GM10266 (cell line): ENCODE measurements around the gene SIRPD.

Source experiments
- DNase-seq: peaks from one replicate; pipeline ENCODE4 v3.0.0; 2012; ENCODE audit errors: extremely low spot score
- TF ChIP-seq, protein P1 (sequence below): IDR thresholded peaks from 2 replicates; pipeline ENCODE4 v1.5.1; 2012; ENCODE audit warnings: mild to moderate bottlenecking, low read depth; ENCODE audit not compliant: control insufficient read depth, insufficient read depth; ENCODE audit errors: missing control alignments

The SIRPD gene

DNA sequence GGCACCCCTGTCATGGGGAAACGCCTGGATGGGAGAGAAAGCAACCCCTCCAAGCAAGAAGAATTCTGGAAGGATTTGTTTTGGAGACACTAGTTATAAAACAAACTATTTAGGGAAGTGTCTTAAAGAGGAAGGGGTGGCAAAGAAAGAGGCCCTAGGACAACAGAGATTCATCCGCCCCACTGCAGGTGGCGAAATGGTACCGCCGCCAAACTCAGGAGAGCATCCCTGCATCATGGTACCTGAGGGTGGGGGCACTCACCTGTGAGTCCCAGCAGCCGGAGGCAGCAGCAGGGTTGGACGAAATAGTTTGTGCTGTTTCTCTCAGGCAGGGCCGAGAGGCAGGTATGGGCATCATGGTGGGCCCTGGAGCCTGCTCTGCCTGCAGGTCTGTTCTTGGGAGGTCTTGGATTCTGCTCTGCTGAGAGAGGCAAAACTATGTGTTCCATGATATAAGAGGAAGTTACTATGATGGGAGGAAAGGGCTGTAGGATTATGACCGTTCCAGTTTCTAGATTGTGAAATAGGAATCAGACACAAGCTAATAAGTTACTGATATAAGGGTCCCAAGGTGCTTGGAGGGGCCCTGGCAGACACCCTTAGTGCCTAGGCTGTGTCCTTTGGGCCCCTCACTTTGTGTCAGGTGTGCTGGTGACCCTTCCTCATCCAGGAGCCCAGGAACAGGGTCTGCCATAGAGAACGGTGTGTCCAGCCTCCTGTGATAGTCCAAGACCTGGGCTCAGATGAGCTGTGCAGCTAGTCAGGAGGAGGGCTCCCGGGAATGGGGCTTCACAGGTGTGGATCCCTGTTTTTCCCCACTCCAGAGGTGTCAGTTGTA is 20.4 kb downstream of the SIRPD start:
- no peak for DNase-seq
- TF ChIP-seq, protein P1, sequence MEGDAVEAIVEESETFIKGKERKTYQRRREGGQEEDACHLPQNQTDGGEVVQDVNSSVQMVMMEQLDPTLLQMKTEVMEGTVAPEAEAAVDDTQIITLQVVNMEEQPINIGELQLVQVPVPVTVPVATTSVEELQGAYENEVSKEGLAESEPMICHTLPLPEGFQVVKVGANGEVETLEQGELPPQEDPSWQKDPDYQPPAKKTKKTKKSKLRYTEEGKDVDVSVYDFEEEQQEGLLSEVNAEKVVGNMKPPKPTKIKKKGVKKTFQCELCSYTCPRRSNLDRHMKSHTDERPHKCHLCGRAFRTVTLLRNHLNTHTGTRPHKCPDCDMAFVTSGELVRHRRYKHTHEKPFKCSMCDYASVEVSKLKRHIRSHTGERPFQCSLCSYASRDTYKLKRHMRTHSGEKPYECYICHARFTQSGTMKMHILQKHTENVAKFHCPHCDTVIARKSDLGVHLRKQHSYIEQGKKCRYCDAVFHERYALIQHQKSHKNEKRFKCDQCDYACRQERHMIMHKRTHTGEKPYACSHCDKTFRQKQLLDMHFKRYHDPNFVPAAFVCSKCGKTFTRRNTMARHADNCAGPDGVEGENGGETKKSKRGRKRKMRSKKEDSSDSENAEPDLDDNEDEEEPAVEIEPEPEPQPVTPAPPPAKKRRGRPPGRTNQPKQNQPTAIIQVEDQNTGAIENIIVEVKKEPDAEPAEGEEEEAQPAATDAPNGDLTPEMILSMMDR: no peak

DNA sequence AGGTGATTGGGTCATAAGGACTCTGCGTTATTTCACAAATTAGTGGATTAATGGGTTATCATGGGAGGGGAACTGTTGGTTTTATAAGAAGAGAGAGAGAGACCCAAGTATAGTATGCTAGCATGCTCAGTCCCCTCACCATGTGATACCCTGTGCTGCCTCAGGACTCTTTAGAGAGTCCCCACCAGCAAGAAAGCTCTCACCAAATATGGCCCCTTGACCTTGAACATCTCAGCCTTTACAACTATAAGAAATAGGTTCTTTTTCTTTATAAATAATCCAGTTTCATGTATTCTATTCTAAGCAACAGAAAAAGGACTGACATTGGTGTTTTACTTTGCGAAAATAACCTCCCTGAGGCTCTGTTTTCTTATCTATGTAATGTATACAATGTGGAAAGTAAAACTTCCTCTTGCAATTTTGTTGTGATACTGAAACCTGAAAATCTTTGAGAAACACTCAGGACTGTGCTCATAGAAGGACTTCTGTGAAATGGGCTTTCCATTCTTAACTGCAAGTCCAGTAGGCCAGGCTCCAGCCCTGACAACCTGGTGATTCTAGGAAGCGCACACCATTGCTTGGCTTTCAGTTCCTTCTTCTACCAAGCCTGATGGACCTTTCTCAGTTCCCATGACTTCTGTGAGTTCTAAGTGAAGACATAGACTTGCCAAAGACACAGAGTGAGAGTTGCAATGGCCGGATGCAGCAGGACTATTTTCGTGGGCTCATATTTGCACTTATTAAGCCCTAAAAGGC is 21.9 kb downstream of the SIRPD start:
- DNase-seq: peak; percentile 62
- TF ChIP-seq, protein P1: no peak

DNA sequence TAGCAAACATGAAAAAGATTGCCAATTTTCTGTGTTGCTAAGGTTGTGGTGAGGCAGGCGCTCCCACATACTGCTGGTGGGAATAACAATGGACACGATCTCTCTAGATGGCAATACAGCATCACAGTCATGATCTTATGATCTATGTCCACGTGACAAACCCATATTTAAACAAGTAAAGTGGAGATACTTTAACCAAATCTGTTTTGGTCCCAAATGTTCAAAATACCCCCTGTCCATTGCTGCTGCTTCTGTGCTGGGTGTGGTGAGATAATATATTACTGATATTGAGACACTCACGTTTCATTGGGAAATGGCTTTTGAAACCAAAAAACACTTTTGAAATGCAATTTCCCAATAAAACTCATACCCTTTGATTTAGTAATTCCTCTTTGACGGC is 23.0 kb downstream of the SIRPD start:
- no peak for DNase-seq
- TF ChIP-seq, protein P1: no peak

DNA sequence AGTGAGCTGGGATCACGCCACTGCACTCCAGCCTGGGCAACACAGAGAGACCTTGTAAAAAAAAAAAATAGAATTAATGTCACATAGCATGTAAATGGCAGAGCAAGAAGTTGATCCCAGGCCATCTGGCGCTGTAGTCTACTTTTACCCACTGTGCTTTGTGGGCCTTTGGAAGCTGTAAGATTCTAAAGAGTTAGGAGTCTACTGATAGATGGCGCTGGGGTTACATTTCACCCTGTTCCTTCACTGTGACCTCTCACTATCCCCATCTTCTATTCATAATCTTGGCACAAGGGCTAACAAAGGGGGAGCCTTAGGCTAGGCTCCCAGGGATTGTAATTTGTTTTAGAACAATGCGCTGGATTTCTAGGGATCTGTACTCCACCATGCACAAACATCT is 24.4 kb downstream of the SIRPD start:
- TF ChIP-seq, protein P1: no peak
- DNase-seq: no peak

DNA sequence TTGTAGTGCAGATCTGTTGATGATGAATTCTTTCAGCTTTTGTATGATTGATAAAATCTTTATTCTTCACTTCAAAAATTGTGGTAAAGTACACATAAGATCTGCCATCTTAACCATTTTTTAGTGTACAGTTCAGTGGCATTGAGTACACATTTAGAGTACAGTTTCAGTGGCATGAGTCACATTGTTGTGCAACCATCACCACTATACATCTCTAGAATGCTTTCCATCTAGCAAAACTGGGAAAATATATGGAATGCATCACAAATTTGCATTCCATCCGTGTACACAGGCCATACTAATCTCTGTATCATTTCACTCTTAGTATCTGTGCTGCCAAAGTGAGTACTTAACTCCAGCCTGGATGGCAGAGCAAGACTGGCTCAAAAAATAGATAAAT is 28.7 kb downstream of the SIRPD start:
- TF ChIP-seq, protein P1: no peak
- DNase-seq: no peak

DNA sequence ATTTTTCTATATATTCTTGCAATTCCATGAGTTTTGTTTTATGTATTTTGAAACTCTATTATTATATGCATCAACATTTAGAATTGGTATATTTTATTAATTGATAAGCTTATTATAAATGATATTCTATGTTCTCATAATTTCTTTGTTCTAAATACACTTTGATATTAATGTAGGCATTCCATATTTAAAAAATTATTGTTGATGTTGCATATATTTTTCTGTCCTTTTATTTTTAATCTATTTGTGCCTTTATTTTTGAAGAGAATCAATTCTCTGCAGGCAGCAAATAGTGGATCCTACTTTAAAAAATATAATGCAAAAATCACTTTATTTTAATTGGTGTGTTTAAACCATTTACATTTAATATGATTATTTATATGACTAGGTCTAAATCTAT is 29.6 kb downstream of the SIRPD start:
- TF ChIP-seq, protein P1: no peak
- no peak for DNase-seq

DNA sequence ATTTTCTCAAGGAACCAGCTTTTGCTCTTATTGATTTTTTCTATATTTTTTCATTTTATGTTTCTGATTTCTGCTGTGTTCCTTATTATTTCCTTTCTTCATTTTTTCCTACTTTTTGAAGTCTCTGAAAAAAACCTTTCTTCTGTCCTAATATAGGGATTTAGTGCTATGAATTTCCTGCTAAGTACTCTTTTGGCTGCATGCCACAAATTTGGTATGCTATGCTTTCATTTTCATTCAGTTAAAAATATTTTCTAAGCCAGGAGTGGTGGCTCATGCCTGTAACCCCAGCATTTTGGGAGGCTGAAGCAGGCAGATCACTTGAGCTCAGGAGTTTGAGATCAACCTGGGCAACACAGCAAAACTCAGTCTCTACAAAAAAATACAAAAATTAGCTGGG is 30.6 kb downstream of the SIRPD start:
- no peak for DNase-seq
- TF ChIP-seq, protein P1: no peak
